WERI-Rb-1 (cell line): ENCODE results near the gene NPHP4.

Experiments
- DNase-seq: peaks from one replicate; pipeline ENCODE4 v3.0.0-alpha.2; 2020
- H3K27ac ChIP-seq: fragments of 250-450 bp; sonication (Bioruptor Pico); 2 replicates; pipeline ENCODE4 v1.5.1; 2020; ENCODE audit warnings: mild to moderate bottlenecking, moderate library complexity
- H3K27me3 ChIP-seq: fragments of 250-450 bp; sonication (Bioruptor Pico); 2 replicates; pipeline ENCODE4 v1.5.1; 2021; ENCODE audit warnings: mild to moderate bottlenecking, low read depth, moderate library complexity; ENCODE audit not compliant: insufficient read depth, severe bottlenecking
- H3K36me3 ChIP-seq: fragments of 250-450 bp; sonication (Bioruptor Pico); 2 replicates; pipeline ENCODE4 v1.5.1; 2020; ENCODE audit warnings: mild to moderate bottlenecking, moderate library complexity
- H3K4me3 ChIP-seq: 2 replicates; pipeline ENCODE4 v1.5.1; 2011; ENCODE audit warnings: low read depth, mild to moderate bottlenecking, control low read depth, low read length
- H3K9me3 ChIP-seq: fragments of 250-450 bp; sonication (Bioruptor Pico); 2 replicates; pipeline ENCODE4 v1.5.1; 2021; ENCODE audit warnings: mild to moderate bottlenecking, moderate library complexity; ENCODE audit not compliant: severe bottlenecking
- TF ChIP-seq, protein P1 (sequence below): IDR thresholded peaks from 2 replicates; pipeline ENCODE4 v1.5.1; 2011; ENCODE audit warnings: low read depth, mild to moderate bottlenecking, control low read depth, inconsistent platforms, low read length

NPHP4 gene

DNA sequence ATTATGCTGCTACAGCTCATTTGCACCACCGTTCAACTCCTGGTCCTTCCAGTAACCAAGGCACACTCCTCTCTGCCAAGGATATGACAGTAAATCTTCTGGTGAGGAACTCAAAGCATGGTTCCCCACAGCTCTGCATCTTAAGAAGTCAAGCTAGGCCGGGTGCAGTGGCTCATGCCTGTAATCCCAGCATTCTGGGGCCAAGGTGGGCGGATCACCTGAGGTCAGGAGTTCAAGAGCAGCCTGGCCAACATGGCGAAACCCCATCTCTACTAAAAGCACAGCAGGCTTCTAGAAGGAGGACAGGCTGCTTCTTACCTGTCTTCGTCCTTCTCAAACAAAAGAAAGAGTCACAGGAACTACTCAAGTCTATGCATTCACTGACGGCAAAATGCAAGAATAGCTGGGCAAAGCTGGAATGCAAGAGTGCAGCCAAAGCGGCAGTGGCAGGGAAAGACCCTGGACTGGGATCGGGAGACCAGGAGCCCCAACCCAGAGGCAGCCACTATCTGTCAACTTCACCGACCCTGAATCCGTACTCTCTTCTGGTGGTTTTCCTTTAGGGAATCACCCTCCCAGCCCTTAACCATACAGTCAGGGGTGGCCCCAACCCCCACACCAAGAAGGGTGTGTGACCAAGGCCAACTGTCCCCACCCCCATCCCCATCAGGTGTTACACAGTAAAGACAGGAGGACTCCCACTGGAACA is 75.5 kb downstream of the NPHP4 start:
- Histone ChIP-seq H3K4me3 (no peak overlapping the region), H3K36me3 (no peaks in the 10 kb centered on the region; the same call in none of the 2 replicates), H3K27me3 (no peaks in the 10 kb centered on the region), H3K27ac (peak overlapping the region; percentile 61), H3K9me3 (no peaks in the 10 kb centered on the region)
- peak; percentile 52 for DNase-seq
- TF ChIP-seq, protein P1, sequence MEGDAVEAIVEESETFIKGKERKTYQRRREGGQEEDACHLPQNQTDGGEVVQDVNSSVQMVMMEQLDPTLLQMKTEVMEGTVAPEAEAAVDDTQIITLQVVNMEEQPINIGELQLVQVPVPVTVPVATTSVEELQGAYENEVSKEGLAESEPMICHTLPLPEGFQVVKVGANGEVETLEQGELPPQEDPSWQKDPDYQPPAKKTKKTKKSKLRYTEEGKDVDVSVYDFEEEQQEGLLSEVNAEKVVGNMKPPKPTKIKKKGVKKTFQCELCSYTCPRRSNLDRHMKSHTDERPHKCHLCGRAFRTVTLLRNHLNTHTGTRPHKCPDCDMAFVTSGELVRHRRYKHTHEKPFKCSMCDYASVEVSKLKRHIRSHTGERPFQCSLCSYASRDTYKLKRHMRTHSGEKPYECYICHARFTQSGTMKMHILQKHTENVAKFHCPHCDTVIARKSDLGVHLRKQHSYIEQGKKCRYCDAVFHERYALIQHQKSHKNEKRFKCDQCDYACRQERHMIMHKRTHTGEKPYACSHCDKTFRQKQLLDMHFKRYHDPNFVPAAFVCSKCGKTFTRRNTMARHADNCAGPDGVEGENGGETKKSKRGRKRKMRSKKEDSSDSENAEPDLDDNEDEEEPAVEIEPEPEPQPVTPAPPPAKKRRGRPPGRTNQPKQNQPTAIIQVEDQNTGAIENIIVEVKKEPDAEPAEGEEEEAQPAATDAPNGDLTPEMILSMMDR, result no peak

DNA sequence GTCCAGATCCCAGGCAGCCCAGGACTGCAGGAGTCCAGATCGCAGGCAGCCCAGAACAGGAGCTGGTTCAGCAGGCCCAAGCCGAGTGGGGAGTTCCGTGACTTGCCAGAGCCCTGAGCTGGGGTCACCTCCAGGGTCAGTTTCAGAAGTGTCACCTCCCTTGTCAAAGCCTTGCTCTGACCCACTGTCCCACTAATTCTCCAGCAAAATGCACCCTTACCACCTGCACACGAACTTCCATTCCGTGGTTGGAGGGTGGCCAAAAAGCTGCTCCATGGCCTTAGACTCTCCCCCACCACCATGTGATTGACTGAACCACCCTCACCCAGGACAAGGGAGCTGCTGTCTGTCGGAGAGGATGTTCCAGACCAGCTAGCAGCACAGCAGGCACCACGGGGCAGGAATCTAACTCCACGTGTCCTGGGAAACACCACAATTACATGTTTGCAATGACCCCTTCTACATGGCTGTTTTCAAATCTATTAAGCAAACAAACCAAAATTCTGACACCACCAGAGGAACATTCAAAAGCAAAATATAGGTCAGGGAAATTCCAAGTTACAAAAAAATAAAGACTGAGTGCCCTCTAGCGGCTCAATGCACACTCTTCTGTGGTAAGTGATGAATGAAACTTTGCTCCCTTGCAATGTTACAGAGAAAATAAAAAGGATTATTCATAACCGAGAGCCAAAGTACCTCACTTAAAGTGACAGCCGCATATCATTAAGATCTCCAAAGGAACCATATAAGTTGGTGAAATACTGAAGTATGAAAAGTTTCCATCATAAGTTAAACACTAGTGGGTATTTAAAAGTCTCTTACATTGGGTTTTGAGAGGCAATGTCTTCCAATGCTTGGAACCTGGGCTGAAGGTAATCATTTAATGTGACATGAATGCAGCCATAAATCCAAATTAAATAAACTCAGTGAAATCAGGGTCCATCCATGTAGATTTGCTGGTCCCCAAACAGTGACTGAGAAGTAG is 76.3 kb downstream of the NPHP4 start:
- Histone ChIP-seq H3K4me3 (no peak overlapping the region), H3K9me3 (no peaks in the 10 kb centered on the region), H3K36me3 (no peaks in the 10 kb centered on the region; the same call in 1 of the 2 replicates), H3K27me3 (no peaks in the 10 kb centered on the region), H3K27ac (peak overlapping the region; percentile 61)
- DNase-seq, result no peak
- TF ChIP-seq, protein P1, result peak; percentile 51

DNA sequence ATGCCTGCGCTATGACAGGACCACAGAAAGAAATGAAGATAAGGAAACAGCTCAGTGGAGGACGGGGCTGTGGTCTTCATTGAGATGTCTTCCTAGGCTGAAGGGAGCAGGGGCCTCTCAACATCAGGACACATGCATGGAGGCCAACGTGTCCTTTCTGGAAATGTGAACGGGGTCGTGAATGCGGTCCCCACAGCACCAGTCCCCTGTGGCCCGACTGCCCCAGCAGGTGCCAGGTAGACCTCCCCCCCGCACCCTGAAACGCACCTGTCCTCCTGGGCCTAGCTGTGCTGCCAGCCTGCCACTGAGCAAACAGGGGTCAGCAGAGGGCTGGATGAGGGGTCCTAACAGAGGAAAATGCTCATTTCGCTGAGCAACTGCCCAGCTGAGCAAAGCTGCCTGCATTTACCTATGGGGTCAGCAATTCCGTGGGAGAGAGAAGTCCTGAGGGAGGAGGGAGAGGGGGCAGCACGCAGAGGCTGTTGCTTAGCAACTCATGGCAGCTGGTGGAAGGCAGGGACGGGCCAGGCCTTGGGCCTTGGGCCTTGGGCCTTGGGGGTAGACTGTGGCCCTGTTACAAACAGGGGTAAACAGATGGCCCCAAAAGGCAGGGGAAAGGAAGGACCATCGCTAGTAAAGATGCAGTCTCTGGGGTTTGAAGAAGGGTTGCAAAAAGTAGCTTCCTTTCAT is 77.4 kb downstream of the NPHP4 start:
- no peaks in the 10 kb centered on the region for H3K27me3 ChIP-seq
- H3K27ac ChIP-seq, result no peak overlapping the region
- no peak for DNase-seq
- H3K36me3 ChIP-seq, result no peaks in the 10 kb centered on the region; the same call in 1 of the 2 replicates
- TF ChIP-seq, protein P1, result no peak
- no peak overlapping the region for H3K4me3 ChIP-seq
- H3K9me3 ChIP-seq, result no peaks in the 10 kb centered on the region

DNA sequence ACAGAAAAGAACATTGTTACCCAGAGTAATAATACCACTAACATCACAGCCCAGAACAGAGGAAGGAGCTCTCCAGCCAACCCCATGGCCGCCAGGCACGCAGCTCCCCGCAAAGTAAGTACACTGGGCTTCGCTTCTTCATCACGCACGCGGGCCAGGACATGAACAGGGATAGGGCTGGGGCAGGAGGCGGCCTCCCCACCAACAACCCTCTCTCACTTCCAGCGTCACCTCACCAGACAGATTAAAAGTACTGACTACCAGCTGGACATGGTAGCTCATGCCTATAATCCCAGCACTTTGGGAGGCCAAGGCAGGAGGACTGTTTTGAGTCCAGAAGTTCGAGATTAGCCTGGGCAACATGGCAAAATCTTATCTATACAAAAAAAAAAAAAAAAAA is 78.3 kb downstream of the NPHP4 start:
- DNase-seq, result no peak
- TF ChIP-seq, protein P1, result no peak
- Histone ChIP-seq H3K27ac (no peak overlapping the region), H3K36me3 (no peaks in the 10 kb centered on the region), H3K4me3 (no peak overlapping the region), H3K9me3 (no peaks in the 10 kb centered on the region), H3K27me3 (no peaks in the 10 kb centered on the region)

DNA sequence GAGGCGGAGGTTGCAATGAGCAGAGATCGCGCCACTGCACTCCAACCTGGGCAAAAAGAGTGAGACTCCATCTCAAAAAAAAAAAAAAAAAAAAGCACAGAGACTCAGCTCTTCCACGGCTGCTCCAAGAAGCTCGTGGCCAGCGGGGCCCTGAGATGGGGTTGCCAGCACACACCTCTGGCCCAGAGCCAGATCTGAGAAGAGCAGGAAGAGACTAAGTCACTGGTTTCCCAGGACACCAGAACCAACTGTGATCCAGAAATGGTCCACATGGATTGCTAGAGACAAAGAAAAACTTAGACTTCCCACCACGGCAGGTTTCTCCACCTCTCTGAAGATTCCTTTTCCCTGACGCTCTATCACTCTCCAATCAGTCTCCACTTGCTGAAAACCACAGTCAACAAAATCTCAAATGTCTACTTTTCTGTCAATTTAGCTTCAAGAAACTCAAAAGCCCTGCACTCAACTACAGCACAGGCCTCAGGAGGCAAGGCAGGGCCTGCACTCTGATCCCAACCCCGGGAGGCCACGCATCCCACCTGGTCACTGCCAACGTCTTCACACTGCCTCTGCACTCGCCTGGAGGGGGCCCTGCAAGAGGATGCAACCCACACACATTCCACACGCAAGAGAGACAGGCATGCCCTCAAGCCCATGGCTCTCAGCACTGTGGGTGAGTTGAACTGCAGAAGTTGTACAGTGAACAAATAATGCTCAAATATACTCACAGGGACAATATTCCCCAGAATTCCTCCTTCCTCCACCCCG is 79.0 kb downstream of the NPHP4 start:
- DNase-seq, result no peak
- Histone ChIP-seq H3K27ac (no peak overlapping the region), H3K27me3 (no peaks in the 10 kb centered on the region), H3K9me3 (no peaks in the 10 kb centered on the region), H3K4me3 (no peak overlapping the region), H3K36me3 (no peaks in the 10 kb centered on the region)
- TF ChIP-seq, protein P1, result no peak
